GM12864 (cell line): ENCODE data around the gene IGSF23.

Experiments used
- DNase-seq: peaks from one replicate; pipeline ENCODE4 v3.0.0-alpha.2; 2011; ENCODE audit warnings: low read depth
- H3K4me3 ChIP-seq: 2 replicates; pipeline ENCODE4 v1.5.1; 2011; ENCODE audit warnings: mild to moderate bottlenecking, low read depth, low read length, control low read depth
- CTCF ChIP-seq: IDR thresholded peaks from 2 replicates; pipeline ENCODE4 v1.5.1; 2011; ENCODE audit warnings: low read depth, mild to moderate bottlenecking, moderate library complexity, low read length, control low read depth, inconsistent platforms; ENCODE audit errors: missing control alignments

The IGSF23 gene

GRCh38 chr19:44611812-44612295 is 1.5 kb upstream of the IGSF23 start:
- no peak for DNase-seq

GRCh38 chr19:44614313-44614712 is 950 bp downstream of the IGSF23 start:
- no peak for DNase-seq
- no peak for TF ChIP-seq CTCF
- H3K4me3 ChIP-seq: no peak overlapping the region

More at GRCh38 chr19:44611812-44612295, 1.5 kb upstream of the IGSF23 start:
- TF ChIP-seq CTCF: no peak
- H3K4me3 ChIP-seq: no peak overlapping the region

- no peak for DNase-seq
- H3K4me3 ChIP-seq: no peak overlapping the region
- TF ChIP-seq CTCF: no peak
Observed at GRCh38 chr19:44615863-44616247, 2.5 kb downstream of the IGSF23 start.

- DNase-seq: no peak
- H3K4me3 ChIP-seq: no peak overlapping the region
- no peak for TF ChIP-seq CTCF
Observed at GRCh38 chr19:44617110-44617880, 3.9 kb downstream of the IGSF23 start.

- no peak for DNase-seq
- H3K4me3 ChIP-seq: no peak overlapping the region
- TF ChIP-seq CTCF: no peak
Observed at GRCh38 chr19:44618640-44619357, 5.4 kb downstream of the IGSF23 start.

GRCh38 chr19:44620667-44621066 is 7.3 kb downstream of the IGSF23 start:
- H3K4me3 ChIP-seq: no peak overlapping the region
- no peak for DNase-seq
- no peak for TF ChIP-seq CTCF
